OCI-LY3 (cell line): ENCODE results near the gene SAP130.

ENCODE experiments used
- EZH2phosphoT487 ChIP-seq: fragments of 200-600 bp; shearing (Covaris generic); IDR thresholded peaks from 2 replicates; pipeline ENCODE4 v1.6.1; 2018; ENCODE audit warnings: antibody characterized with exemption, mixed run types, low read depth
- TF ChIP-seq, protein P1 (sequence below): fragments of 200-600, 300-600 bp; sonication (generic); IDR thresholded peaks from 2 replicates; pipeline ENCODE4 v1.5.1; 2014; ENCODE audit warnings: antibody characterized with exemption, low read length, low read depth

- no peak for TF ChIP-seq EZH2phosphoT487
- TF ChIP-seq, protein P1, sequence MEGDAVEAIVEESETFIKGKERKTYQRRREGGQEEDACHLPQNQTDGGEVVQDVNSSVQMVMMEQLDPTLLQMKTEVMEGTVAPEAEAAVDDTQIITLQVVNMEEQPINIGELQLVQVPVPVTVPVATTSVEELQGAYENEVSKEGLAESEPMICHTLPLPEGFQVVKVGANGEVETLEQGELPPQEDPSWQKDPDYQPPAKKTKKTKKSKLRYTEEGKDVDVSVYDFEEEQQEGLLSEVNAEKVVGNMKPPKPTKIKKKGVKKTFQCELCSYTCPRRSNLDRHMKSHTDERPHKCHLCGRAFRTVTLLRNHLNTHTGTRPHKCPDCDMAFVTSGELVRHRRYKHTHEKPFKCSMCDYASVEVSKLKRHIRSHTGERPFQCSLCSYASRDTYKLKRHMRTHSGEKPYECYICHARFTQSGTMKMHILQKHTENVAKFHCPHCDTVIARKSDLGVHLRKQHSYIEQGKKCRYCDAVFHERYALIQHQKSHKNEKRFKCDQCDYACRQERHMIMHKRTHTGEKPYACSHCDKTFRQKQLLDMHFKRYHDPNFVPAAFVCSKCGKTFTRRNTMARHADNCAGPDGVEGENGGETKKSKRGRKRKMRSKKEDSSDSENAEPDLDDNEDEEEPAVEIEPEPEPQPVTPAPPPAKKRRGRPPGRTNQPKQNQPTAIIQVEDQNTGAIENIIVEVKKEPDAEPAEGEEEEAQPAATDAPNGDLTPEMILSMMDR = no peak
Measured at GRCh38 chr2:127897531-127898211, 130.2 kb downstream of the SAP130 start.
